Loucy (cell line): ENCODE data around the gene EIF3F.

Source experiments
- H2AFZ ChIP-seq: fragments of 200-600 bp; sonication (generic); 2 replicates; pipeline ENCODE4 v1.6.0; 2016; ENCODE audit warnings: antibody characterized with exemption, mild to moderate bottlenecking, low read length, moderate library complexity
- H3F3A ChIP-seq: fragments of 200-600 bp; 2 replicates; pipeline ENCODE4 v1.6.0; 2016; ENCODE audit warnings: antibody characterized with exemption, low read depth, mild to moderate bottlenecking
- H3K27me3 ChIP-seq: fragments of 200-600 bp; sonication (generic); 2 replicates; pipeline ENCODE4 v1.6.1; 2014; ENCODE audit warnings: low read length, mild to moderate bottlenecking; ENCODE audit not compliant: insufficient read depth, poor library complexity, severe bottlenecking
- H3K36me3 ChIP-seq: fragments of 200-600 bp; sonication (generic); 2 replicates; pipeline ENCODE4 v1.6.1; 2016; ENCODE audit warnings: low read length; ENCODE audit not compliant: insufficient read depth
- H3K4me1 ChIP-seq: fragments of 200-600 bp; sonication (generic); 2 replicates; pipeline ENCODE4 v1.5.1; 2014; ENCODE audit warnings: low read length, mild to moderate bottlenecking; ENCODE audit not compliant: insufficient read depth, poor library complexity, severe bottlenecking
- H3K4me2 ChIP-seq: fragments of 200-600 bp; sonication (generic); 2 replicates; pipeline ENCODE4 v1.6.0; 2014; ENCODE audit warnings: antibody characterized with exemption, low read length, low read depth, mild to moderate bottlenecking; ENCODE audit not compliant: poor library complexity, severe bottlenecking
- H3K4me3 ChIP-seq: fragments of 200-600 bp; sonication (generic); 2 replicates; pipeline ENCODE4 v1.5.1; 2014; ENCODE audit warnings: low read length, mild to moderate bottlenecking, mixed read lengths; ENCODE audit not compliant: poor library complexity, severe bottlenecking
- H3K79me2 ChIP-seq: fragments of 200-600 bp; sonication (generic); 2 replicates; pipeline ENCODE4 v1.6.1; 2014; ENCODE audit warnings: low read length; ENCODE audit not compliant: insufficient read depth
- H3K9ac ChIP-seq: fragments of 200-600 bp; sonication (generic); 2 replicates; pipeline ENCODE4 v1.6.0; 2014; ENCODE audit warnings: mild to moderate bottlenecking, low read depth, low read length, moderate library complexity; ENCODE audit not compliant: poor library complexity, severe bottlenecking
- H3K9me2 ChIP-seq: fragments of 200-600 bp; sonication (generic); replicated peaks from 2 replicates; pipeline ENCODE4 v1.6.1; 2016; ENCODE audit warnings: low read depth, low read length, mixed read lengths
- H3K9me3 ChIP-seq: fragments of 200-600 bp; sonication (generic); 2 replicates; pipeline ENCODE4 v1.6.1; 2014; ENCODE audit warnings: mild to moderate bottlenecking, antibody characterized with exemption, low read length, low read depth; ENCODE audit not compliant: insufficient read depth
- H4K20me1 ChIP-seq: fragments of 200-600 bp; sonication (generic); 2 replicates; pipeline ENCODE4 v1.6.0; 2014; ENCODE audit warnings: antibody characterized with exemption, low read length, mild to moderate bottlenecking; ENCODE audit not compliant: insufficient read depth, poor library complexity, severe bottlenecking
- EZH2phosphoT487 ChIP-seq: fragments of 200-600 bp; IDR thresholded peaks from 2 replicates; pipeline ENCODE4 v1.6.1; 2018; ENCODE audit warnings: antibody characterized with exemption, mild to moderate bottlenecking, moderate library complexity, borderline replicate concordance
- TF ChIP-seq, protein P1 (sequence below): fragments of 200-600 bp; sonication (generic); conservative IDR thresholded peaks from 2 replicates; pipeline ENCODE4 v1.5.1; 2014; ENCODE audit warnings: mild to moderate bottlenecking, antibody characterized with exemption, low read length

The EIF3F gene

DNA sequence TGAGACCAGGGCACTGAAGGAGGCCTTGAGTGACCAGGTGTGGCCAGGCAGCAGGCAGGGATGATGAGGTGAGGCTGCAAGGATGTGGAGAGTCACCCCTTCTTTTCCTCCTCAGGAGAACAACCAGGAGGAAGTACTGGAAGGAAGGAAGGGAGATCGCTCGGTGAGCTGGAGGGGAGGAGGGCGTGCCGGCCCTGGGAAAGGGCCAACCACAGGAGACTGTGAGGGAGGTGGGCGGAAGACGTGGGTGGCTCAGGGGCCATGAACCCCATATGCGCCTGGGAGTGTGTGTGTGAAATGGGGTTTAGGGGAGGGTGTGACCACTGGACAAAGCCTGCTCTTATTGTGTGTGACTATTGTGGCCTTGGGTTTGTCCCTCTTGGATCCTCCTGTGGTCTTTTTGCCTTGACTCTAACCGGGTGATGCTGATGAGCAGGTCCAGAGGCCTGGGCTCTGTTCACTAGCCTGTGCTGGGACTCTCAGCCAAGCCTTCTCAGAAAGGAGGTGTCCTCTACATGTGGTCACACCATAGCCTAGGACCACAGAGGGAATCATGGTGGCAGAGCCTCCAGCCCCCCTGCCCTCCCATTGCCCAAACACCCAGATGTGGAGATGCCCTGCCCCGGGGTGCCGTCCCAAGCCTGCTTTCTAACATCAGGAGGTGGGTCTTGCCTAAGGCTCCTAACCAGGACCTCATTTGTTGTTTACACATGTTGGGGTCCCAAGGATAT is 52.6 kb downstream of the EIF3F start:
- Histone ChIP-seq H4K20me1 (no peaks in the 10 kb centered on the region), H3K79me2 (no peaks in the 10 kb centered on the region), H3K4me1 (no peaks in the 10 kb centered on the region), H3K9ac (no peak overlapping the region), H3K9me2 (no peaks in the 10 kb centered on the region), H3K9me3 (no peaks in the 10 kb centered on the region), H3K27me3 (no peaks in the 10 kb centered on the region), H3K36me3 (no peaks in the 10 kb centered on the region), H3K4me2 (no peak overlapping the region), H3F3A (no peaks in the 10 kb centered on the region), H3K4me3 (no peak overlapping the region), H2AFZ (no peak overlapping the region)
- no peak for TF ChIP-seq EZH2phosphoT487
- TF ChIP-seq, protein P1, sequence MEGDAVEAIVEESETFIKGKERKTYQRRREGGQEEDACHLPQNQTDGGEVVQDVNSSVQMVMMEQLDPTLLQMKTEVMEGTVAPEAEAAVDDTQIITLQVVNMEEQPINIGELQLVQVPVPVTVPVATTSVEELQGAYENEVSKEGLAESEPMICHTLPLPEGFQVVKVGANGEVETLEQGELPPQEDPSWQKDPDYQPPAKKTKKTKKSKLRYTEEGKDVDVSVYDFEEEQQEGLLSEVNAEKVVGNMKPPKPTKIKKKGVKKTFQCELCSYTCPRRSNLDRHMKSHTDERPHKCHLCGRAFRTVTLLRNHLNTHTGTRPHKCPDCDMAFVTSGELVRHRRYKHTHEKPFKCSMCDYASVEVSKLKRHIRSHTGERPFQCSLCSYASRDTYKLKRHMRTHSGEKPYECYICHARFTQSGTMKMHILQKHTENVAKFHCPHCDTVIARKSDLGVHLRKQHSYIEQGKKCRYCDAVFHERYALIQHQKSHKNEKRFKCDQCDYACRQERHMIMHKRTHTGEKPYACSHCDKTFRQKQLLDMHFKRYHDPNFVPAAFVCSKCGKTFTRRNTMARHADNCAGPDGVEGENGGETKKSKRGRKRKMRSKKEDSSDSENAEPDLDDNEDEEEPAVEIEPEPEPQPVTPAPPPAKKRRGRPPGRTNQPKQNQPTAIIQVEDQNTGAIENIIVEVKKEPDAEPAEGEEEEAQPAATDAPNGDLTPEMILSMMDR = no peak

DNA sequence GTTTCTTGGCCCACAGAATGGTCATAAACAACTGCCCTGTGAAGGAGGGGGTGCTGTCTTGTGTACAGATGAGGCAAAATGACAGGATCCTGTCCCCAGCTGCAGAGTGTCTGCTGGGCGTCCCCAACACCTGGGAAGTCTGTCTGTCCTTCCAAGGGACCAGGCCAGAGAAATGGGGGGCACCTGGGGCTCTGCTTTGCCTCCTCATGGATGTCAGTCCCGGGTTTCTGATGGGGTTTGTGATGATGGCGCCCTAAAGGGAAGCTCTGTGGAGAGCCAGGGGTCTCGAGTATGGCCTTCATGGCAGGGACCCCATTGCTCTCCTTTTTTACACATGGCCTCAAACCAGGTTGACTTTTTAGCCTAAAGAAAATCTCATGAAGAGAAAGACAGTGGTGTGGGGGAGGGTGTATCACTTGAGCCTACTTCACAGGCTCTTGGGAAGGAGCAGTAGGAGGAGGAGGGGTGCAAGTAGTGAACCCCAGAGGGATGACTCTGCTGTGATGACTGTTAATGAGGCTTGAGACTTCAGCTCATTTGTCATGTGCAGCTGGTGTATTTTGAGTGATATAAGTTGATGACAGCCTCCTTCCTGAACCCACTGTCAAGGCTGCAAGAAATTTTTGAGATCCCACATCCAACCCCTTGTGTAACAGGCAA is 53.3 kb downstream of the EIF3F start:
- H3K4me2 ChIP-seq = no peak overlapping the region
- H3K79me2 ChIP-seq = no peaks in the 10 kb centered on the region
- no peaks in the 10 kb centered on the region for H3K9me3 ChIP-seq
- no peaks in the 10 kb centered on the region for H4K20me1 ChIP-seq
- no peaks in the 10 kb centered on the region for H3K36me3 ChIP-seq
- no peaks in the 10 kb centered on the region for H3K9me2 ChIP-seq
- no peak overlapping the region for H2AFZ ChIP-seq
- no peak overlapping the region for H3K4me3 ChIP-seq
- no peaks in the 10 kb centered on the region for H3K27me3 ChIP-seq
- H3F3A ChIP-seq = no peaks in the 10 kb centered on the region
- no peaks in the 10 kb centered on the region for H3K4me1 ChIP-seq
- TF ChIP-seq EZH2phosphoT487 = no peak
- TF ChIP-seq, protein P1 = no peak
- no peak overlapping the region for H3K9ac ChIP-seq

DNA sequence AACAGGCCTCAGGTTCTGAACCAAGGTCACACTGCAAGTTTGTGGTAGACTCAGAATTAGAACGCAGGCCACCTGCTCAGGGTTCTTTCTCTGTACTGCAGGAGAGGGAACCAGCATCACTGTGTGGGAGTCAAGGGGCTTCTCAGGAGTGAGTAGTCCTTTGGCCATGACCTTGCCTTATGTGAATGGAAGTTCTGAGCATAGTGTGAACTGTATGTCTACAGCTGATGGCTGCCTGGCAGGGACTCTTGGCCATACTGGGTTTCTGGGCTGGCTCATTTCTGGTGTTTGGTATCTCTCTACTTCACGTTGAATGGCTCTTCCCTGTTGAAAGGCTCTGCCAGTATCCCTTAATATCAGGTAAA is 53.8 kb downstream of the EIF3F start:
- Histone ChIP-seq H3K9me2 (no peaks in the 10 kb centered on the region), H4K20me1 (no peaks in the 10 kb centered on the region), H3K4me2 (no peak overlapping the region), H3K9me3 (no peaks in the 10 kb centered on the region), H3K9ac (no peak overlapping the region), H3K36me3 (no peaks in the 10 kb centered on the region), H2AFZ (no peak overlapping the region), H3K4me1 (no peaks in the 10 kb centered on the region), H3K4me3 (no peak overlapping the region), H3F3A (no peaks in the 10 kb centered on the region), H3K27me3 (no peaks in the 10 kb centered on the region), H3K79me2 (no peaks in the 10 kb centered on the region)
- TF ChIP-seq, protein P1 = no peak
- TF ChIP-seq EZH2phosphoT487 = no peak
